Ishikawa (cell line): Measurements from ENCODE around the gene FAM107A.

ENCODE experiments used
- EP300 ChIP-seq: IDR thresholded peaks from 2 replicates; pipeline ENCODE4 v1.6.1; 2012; ENCODE audit warnings: borderline replicate concordance
- FOXM1 ChIP-seq: IDR thresholded peaks from 2 replicates; pipeline ENCODE4 v1.6.1; 2012; ENCODE audit warnings: low read depth, borderline replicate concordance
- NFIC ChIP-seq: IDR thresholded peaks from 2 replicates; pipeline ENCODE4 v1.6.1; 2012
- RAD21 ChIP-seq: IDR thresholded peaks from 2 replicates; pipeline ENCODE4 v1.6.1; 2012; ENCODE audit warnings: low read depth
- YY1 ChIP-seq: IDR thresholded peaks from 2 replicates; pipeline ENCODE4 v1.6.1; 2012; ENCODE audit warnings: low read depth
- TF ChIP-seq, protein P1 (sequence below): IDR thresholded peaks from 2 replicates; pipeline ENCODE4 v1.6.1; 2012; ENCODE audit warnings: low read depth, mild to moderate bottlenecking
- TF ChIP-seq, protein P2 (sequence below): IDR thresholded peaks from 2 replicates; pipeline ENCODE4 v1.6.1; 2012

DNA sequence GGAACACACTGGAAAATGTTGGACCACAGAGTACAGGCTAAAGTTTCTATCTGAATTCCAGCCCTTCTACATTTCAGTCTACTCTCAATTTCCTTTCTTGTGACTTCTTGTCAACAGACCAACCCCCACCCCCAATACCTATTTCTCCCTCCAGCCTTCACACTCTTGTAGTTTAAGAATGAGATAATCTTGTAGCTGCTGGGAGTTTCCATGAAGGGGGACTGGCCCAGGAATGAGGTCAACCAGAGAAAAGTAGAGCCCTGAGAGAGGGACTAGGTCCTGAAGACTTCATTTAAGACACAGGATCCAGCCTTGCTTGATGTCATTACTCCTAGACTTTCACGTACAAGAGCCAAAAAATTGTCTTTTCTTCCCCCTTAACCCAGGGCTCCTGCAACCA is 29.5 kb upstream of the FAM107A start:
- TF ChIP-seq RAD21 (no peak), FOXM1 (no peak), NFIC (no peak), EP300 (no peak), YY1 (no peak)
- TF ChIP-seq, protein P1, sequence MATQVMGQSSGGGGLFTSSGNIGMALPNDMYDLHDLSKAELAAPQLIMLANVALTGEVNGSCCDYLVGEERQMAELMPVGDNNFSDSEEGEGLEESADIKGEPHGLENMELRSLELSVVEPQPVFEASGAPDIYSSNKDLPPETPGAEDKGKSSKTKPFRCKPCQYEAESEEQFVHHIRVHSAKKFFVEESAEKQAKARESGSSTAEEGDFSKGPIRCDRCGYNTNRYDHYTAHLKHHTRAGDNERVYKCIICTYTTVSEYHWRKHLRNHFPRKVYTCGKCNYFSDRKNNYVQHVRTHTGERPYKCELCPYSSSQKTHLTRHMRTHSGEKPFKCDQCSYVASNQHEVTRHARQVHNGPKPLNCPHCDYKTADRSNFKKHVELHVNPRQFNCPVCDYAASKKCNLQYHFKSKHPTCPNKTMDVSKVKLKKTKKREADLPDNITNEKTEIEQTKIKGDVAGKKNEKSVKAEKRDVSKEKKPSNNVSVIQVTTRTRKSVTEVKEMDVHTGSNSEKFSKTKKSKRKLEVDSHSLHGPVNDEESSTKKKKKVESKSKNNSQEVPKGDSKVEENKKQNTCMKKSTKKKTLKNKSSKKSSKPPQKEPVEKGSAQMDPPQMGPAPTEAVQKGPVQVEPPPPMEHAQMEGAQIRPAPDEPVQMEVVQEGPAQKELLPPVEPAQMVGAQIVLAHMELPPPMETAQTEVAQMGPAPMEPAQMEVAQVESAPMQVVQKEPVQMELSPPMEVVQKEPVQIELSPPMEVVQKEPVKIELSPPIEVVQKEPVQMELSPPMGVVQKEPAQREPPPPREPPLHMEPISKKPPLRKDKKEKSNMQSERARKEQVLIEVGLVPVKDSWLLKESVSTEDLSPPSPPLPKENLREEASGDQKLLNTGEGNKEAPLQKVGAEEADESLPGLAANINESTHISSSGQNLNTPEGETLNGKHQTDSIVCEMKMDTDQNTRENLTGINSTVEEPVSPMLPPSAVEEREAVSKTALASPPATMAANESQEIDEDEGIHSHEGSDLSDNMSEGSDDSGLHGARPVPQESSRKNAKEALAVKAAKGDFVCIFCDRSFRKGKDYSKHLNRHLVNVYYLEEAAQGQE: no peak
- TF ChIP-seq, protein P2, sequence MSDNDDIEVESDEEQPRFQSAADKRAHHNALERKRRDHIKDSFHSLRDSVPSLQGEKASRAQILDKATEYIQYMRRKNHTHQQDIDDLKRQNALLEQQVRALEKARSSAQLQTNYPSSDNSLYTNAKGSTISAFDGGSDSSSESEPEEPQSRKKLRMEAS: no peak
